ENCODE measurements around the gene NMNAT2.

DNA sequence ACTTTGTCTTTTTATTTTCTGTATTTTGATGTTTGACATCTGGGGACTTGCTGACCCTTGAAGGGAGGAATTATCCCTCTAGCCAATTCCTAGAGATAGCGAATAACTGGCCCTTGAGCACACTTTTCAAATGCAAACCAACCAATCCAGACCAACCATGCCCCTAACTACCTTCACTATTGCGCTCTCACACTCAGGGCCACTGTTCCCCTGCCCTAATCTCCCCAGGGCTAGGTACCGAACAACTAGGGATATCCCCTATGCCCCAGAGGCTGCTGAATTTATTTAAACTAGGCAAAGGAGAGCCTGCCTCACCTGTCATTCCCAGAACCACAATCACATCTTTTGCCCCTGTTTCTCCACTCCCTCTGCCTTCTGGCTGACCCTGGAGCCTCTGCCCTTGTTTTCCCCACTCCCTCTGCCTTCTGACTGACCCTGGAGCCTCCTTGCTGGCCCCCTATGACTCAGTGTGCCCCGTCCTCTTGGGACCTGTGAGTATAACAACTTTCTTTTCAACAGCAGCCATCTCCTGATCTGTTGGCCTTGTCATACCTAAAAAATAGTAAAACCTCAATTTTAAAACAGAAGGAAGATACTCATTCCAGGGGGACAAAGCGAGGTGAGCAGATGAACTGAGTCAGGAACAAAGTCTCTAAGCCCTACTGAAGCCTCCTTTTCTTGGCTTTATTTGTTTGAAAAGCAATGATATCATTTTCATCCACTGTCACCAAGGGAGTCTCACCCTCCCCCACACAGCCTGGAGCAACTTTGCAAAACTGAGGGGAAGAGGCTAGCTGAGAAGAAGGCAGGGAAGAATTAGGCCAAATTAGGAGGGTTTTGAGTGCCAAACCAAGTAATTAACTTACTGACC, 115.5 kb downstream of the NMNAT2 start:
- TF ChIP-seq, protein P1, sequence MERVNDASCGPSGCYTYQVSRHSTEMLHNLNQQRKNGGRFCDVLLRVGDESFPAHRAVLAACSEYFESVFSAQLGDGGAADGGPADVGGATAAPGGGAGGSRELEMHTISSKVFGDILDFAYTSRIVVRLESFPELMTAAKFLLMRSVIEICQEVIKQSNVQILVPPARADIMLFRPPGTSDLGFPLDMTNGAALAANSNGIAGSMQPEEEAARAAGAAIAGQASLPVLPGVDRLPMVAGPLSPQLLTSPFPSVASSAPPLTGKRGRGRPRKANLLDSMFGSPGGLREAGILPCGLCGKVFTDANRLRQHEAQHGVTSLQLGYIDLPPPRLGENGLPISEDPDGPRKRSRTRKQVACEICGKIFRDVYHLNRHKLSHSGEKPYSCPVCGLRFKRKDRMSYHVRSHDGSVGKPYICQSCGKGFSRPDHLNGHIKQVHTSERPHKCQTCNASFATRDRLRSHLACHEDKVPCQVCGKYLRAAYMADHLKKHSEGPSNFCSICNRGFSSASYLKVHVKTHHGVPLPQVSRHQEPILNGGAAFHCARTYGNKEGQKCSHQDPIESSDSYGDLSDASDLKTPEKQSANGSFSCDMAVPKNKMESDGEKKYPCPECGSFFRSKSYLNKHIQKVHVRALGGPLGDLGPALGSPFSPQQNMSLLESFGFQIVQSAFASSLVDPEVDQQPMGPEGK (CRISPR knock-in tag; IDR thresholded peaks at IDR 0.05; ENCODE audit: borderline replicate concordance) = no peak
- TF ChIP-seq CSDC2 (CRISPR knock-in tag; IDR thresholded peaks at IDR 0.05) (no peak), CSRNP3 (CRISPR knock-in tag; IDR thresholded peaks at IDR 0.05) (no peak), GLIS3 (CRISPR knock-in tag; IDR thresholded peaks at IDR 0.05) (no peak), ARNTL (CRISPR knock-in tag; IDR thresholded peaks at IDR 0.05; ENCODE audit: borderline replicate concordance, low read depth) (no peak), ZNF70 (CRISPR knock-in tag; IDR thresholded peaks at IDR 0.05) (no peak), PPARA (CRISPR knock-in tag; IDR thresholded peaks at IDR 0.05; ENCODE audit: borderline replicate concordance) (no peak), ZFP3 (CRISPR knock-in tag; IDR thresholded peaks at IDR 0.05) (no peak), ZNF8 (CRISPR knock-in tag; IDR thresholded peaks at IDR 0.05) (no peak), OSR1 (CRISPR knock-in tag; IDR thresholded peaks at IDR 0.05) (no peak), ZFP30 (CRISPR knock-in tag; IDR thresholded peaks at IDR 0.05) (no peak)
- TF ChIP-seq, protein P2, sequence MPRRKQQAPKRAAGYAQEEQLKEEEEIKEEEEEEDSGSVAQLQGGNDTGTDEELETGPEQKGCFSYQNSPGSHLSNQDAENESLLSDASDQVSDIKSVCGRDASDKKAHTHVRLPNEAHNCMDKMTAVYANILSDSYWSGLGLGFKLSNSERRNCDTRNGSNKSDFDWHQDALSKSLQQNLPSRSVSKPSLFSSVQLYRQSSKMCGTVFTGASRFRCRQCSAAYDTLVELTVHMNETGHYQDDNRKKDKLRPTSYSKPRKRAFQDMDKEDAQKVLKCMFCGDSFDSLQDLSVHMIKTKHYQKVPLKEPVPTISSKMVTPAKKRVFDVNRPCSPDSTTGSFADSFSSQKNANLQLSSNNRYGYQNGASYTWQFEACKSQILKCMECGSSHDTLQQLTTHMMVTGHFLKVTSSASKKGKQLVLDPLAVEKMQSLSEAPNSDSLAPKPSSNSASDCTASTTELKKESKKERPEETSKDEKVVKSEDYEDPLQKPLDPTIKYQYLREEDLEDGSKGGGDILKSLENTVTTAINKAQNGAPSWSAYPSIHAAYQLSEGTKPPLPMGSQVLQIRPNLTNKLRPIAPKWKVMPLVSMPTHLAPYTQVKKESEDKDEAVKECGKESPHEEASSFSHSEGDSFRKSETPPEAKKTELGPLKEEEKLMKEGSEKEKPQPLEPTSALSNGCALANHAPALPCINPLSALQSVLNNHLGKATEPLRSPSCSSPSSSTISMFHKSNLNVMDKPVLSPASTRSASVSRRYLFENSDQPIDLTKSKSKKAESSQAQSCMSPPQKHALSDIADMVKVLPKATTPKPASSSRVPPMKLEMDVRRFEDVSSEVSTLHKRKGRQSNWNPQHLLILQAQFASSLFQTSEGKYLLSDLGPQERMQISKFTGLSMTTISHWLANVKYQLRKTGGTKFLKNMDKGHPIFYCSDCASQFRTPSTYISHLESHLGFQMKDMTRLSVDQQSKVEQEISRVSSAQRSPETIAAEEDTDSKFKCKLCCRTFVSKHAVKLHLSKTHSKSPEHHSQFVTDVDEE (CRISPR knock-in tag; IDR thresholded peaks at IDR 0.05) = no peak

Data from SK-N-SH treated with all-trans-retinoic acid at 6 μM for 48 hours (cell line).